Fibroblast of mammary gland (primary cell): Measurements from ENCODE around the gene PRIM1.

Experiments
- DNase-seq: peaks from one replicate; pipeline ENCODE4 v3.0.0-alpha.2; 2010; ENCODE audit warnings: low read depth
- H3K4me3 ChIP-seq: 2 replicates; pipeline ENCODE4 v1.5.1; 2011; ENCODE audit warnings: low read depth, mild to moderate bottlenecking, low read length, moderate library complexity; ENCODE audit not compliant: control insufficient read depth
- TF ChIP-seq, protein P1 (sequence below): conservative IDR thresholded peaks from 2 replicates; pipeline ENCODE4 v1.5.1; 2011; ENCODE audit warnings: low read depth, low read length, inconsistent platforms; ENCODE audit not compliant: control insufficient read depth, insufficient read depth

The PRIM1 gene

DNA sequence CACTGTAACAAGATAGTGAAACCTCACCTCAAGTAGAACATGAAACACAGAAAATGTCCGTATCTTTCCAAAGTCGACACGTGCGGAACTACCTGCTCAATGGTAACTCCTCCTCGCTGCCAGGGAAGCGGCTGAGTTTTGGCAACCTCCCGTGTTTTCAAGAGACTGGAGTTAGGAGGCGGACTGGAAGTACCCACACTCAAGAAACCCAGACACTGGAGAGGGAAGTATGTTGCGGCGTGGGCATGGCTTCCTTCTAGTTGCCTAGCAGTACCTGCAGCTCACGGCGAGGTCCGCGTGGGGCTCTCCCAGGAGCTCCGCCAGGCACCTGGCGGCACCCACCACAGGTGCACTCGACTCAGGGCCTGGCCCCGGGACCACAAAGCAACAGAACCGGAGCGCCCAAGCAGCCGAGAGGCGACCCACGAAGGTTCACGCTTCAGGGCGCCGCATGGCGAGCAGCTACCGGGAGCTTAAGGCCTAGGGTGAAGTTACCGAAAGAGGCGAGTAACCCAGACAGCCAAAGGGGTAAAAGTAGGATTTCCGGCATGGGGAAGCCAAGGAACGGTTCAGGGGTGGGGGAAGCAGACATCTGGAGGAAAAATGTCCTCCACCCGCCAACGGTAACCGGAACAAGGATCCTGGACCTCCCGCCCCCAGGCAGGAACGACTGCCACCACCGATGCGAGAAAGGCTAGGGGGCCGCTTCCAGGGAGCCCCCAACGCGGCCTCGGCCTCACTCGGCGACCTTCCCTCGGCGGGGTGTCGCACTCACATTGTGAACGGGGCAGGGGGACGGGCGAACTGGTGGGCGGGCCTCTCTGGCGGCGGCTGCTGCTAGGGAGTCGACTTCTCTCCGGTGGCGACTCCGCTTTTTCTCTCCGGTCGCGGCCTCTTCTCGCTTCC is 64.6 kb downstream of the PRIM1 start:
- TF ChIP-seq, protein P1, sequence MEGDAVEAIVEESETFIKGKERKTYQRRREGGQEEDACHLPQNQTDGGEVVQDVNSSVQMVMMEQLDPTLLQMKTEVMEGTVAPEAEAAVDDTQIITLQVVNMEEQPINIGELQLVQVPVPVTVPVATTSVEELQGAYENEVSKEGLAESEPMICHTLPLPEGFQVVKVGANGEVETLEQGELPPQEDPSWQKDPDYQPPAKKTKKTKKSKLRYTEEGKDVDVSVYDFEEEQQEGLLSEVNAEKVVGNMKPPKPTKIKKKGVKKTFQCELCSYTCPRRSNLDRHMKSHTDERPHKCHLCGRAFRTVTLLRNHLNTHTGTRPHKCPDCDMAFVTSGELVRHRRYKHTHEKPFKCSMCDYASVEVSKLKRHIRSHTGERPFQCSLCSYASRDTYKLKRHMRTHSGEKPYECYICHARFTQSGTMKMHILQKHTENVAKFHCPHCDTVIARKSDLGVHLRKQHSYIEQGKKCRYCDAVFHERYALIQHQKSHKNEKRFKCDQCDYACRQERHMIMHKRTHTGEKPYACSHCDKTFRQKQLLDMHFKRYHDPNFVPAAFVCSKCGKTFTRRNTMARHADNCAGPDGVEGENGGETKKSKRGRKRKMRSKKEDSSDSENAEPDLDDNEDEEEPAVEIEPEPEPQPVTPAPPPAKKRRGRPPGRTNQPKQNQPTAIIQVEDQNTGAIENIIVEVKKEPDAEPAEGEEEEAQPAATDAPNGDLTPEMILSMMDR: no peak
- H3K4me3 ChIP-seq: peak overlapping the region; percentile 98
- DNase-seq: peak; percentile 24

DNA sequence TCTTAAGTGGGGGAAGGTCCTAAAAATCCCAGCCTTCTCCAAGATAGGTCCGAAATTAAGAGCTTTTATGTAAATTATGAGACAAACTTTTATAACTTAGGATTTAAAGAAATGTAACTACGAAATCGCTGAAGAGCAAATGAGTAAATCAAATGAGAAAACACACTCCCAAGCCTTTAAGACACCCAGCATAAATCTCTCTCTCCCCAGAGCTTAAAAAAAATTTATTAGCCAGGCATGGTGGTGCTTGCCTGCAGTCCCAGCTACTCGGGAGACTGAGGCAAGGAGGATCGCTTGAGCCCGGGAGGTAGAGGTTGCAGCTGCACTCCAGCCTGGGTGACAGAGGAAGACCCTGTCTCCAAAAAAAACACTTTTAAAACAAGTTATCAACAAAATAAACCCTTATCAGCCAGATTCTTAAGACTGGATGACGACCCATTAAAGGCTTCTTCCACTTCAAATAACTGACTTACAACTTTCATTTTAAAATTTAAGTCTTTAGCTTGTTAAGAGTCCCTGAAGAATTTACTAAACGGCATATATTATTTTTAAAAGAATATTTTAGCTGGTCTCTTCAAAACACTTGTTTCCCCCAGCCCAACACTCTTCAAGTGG is 67.3 kb downstream of the PRIM1 start:
- no peak for DNase-seq
- peak overlapping the region; percentile 98 for H3K4me3 ChIP-seq
- TF ChIP-seq, protein P1: no peak

DNA sequence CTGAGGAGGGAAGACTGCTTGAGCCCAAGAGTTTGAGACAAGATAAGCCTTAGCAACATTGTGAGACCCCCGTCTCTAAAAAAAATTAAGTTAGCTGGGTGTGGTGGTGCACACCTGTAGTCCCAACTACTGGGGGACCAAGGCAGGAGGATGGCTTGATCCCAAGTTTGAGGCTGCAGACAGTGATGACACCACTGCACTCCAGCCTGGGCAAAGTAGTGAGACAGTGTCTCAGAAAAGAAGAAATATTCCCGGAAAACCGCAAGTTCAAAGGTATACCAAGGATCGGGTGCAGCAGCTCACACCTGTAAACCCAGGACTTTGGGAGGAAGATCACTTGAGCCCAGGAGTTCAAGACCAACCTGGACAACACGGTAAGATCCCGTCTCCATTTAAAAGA is 69.8 kb downstream of the PRIM1 start:
- TF ChIP-seq, protein P1: no peak
- H3K4me3 ChIP-seq: no peak overlapping the region
- no peak for DNase-seq
